K562 (cell line): ENCODE measurements around the gene AMOTL1. TPM values are rescaled to one million over a fixed set of nuclear protein-coding genes. Genes with fewer than 3 reads are reported as not detected.

ENCODE experiments used
- BACH1 ChIP-seq: fragments of 200-800 bp; sonication (Bioruptor generic); IDR thresholded peaks from 2 replicates; pipeline ENCODE4 v1.6.1; 2016; ENCODE audit warnings: missing genetic modification characterization, missing compliant biosample characterization
- BRF1 ChIP-seq: IDR thresholded peaks from 3 replicates; pipeline ENCODE4 v1.6.1; 2011; ENCODE audit warnings: borderline replicate concordance, mild to moderate bottlenecking; ENCODE audit not compliant: insufficient read length; ENCODE audit errors: extremely low read depth
- C11orf30 ChIP-seq: fragments of 450-650 bp; IDR thresholded peaks from 2 replicates; pipeline ENCODE4 v1.6.1; 2016; ENCODE audit warnings: low read depth, mild to moderate bottlenecking
- CREB1 ChIP-seq, 2 experiments: sonication (generic) in 1 of 2; formaldehyde crosslinking in 1 of 2; IDR thresholded peaks; 2 replicates each; pipeline versions ENCODE4 v1.6.1 to v1.8.0; 2012 to 2022; ENCODE audit warnings: inconsistent platforms in 1 of 2, mild to moderate bottlenecking in 1 of 2, missing genetic modification reagents in 1 of 2, moderate library complexity in 1 of 2
- EP300 ChIP-seq: IDR thresholded peaks from 2 replicates; pipeline ENCODE4 v1.6.1; 2012; ENCODE audit warnings: low read length, improper control_type of control experiment
- ETV1 ChIP-seq: fragments of 450-650 bp; conservative IDR thresholded peaks from 2 replicates; pipeline ENCODE4 v1.6.1; 2016; ENCODE audit warnings: missing genetic modification characterization, control low read depth, low read depth, missing compliant biosample characterization
- FIP1L1 ChIP-seq: fragments of 200-400 bp; formaldehyde crosslinking; IDR thresholded peaks from 2 replicates; pipeline ENCODE4 v1.6.1; 2018; ENCODE audit warnings: mild to moderate bottlenecking, low read depth, low read length; ENCODE audit not compliant: poor library complexity, severe bottlenecking
- GTF2E2 ChIP-seq: fragments of 200-800 bp; sonication (Bioruptor generic); IDR thresholded peaks from 2 replicates; pipeline ENCODE4 v1.6.1; 2016; ENCODE audit warnings: missing genetic modification characterization, missing compliant biosample characterization
- HINFP ChIP-seq: fragments of 450-650 bp; conservative IDR thresholded peaks from 2 replicates; pipeline ENCODE4 v1.6.1; 2016; ENCODE audit warnings: missing genetic modification characterization, low read depth, mild to moderate bottlenecking, control low read depth, missing compliant biosample characterization
- HIVEP1 ChIP-seq: fragments of 250-450 bp; sonication (Bioruptor Pico); IDR thresholded peaks from 2 replicates; pipeline ENCODE4 v1.4.0; 2020; ENCODE audit warnings: mild to moderate bottlenecking
- HMG20B ChIP-seq: fragments of 250-450 bp; sonication (Bioruptor Pico); IDR thresholded peaks from 2 replicates; pipeline ENCODE4 v1.5.0; 2021; ENCODE audit warnings: mild to moderate bottlenecking
- KDM1A ChIP-seq, 2 experiments: fragments of 450-650 bp; IDR thresholded peaks; 2 replicates each; pipeline ENCODE4 v1.6.1; 2016; ENCODE audit warnings: mild to moderate bottlenecking in 2 of 2
- NR2C2 ChIP-seq, 2 experiments: fragments of 200-800 bp in 1 of 2; sonication (Bioruptor generic) in 1 of 2; sonication (generic) in 1 of 2; formaldehyde crosslinking in 1 of 2; IDR thresholded peaks; 2 replicates each; pipeline versions ENCODE4 v1.6.1 to v1.8.0; 2016 to 2022; ENCODE audit warnings: mild to moderate bottlenecking in 1 of 2, missing compliant biosample characterization in 1 of 2, missing genetic modification characterization in 1 of 2, missing genetic modification reagents in 1 of 2
- PATZ1 ChIP-seq: fragments of 250-450 bp; sonication (Bioruptor Pico); IDR thresholded peaks from 2 replicates; pipeline ENCODE4 v1.5.0; 2020; ENCODE audit warnings: mild to moderate bottlenecking, borderline replicate concordance
- POLR2A ChIP-seq: fragments of 450-650 bp; conservative IDR thresholded peaks from 2 replicates; pipeline ENCODE4 v1.6.1; 2016
- POLR2H ChIP-seq: IDR thresholded peaks from 2 replicates; pipeline ENCODE4 v1.6.1; 2016; ENCODE audit warnings: missing genetic modification characterization, low read depth, mild to moderate bottlenecking, control low read depth, missing compliant biosample characterization, moderate library complexity
- POLR3G ChIP-seq: IDR thresholded peaks from 2 replicates; pipeline ENCODE4 v1.6.1; 2011; ENCODE audit not compliant: insufficient read length, insufficient replicate concordance; ENCODE audit errors: extremely low read depth
- PPARD ChIP-seq: fragments of 250-450 bp; sonication (Bioruptor Pico); IDR thresholded peaks from 2 replicates; pipeline ENCODE4 v1.8.0; 2022; ENCODE audit warnings: inconsistent platforms, mild to moderate bottlenecking, moderate library complexity
- RBM17 ChIP-seq: fragments of 200-400 bp; formaldehyde crosslinking; IDR thresholded peaks from 2 replicates; pipeline ENCODE4 v1.6.1; 2017; ENCODE audit warnings: low read depth, mild to moderate bottlenecking, low read length, borderline replicate concordance
- RBM25 ChIP-seq: fragments of 200-400 bp; formaldehyde crosslinking; IDR thresholded peaks from 2 replicates; pipeline ENCODE4 v1.6.1; 2018; ENCODE audit warnings: low read length, low read depth, moderate library complexity; ENCODE audit not compliant: severe bottlenecking
- XRCC3 ChIP-seq: fragments of 450-650 bp; IDR thresholded peaks from 2 replicates; pipeline ENCODE4 v1.6.1; 2017; ENCODE audit warnings: mild to moderate bottlenecking, moderate library complexity
- ZNF133 ChIP-seq: fragments of 250-450 bp; sonication (Bioruptor Pico); IDR thresholded peaks from 2 replicates; pipeline ENCODE4 v1.4.0; 2020; ENCODE audit warnings: mild to moderate bottlenecking
- ZNF232 ChIP-seq: sonication (generic); formaldehyde crosslinking; IDR thresholded peaks from 2 replicates; pipeline ENCODE4 v1.8.0; 2022; ENCODE audit warnings: mild to moderate bottlenecking, missing genetic modification reagents
- ZNF347 ChIP-seq: fragments of 450-650 bp; formaldehyde crosslinking; IDR thresholded peaks from 2 replicates; pipeline ENCODE4 v1.4.0; 2020; ENCODE audit warnings: low read depth, mild to moderate bottlenecking, moderate library complexity
- ZNF444 ChIP-seq: fragments of 250-450 bp; sonication (Bioruptor Pico); IDR thresholded peaks from 2 replicates; pipeline ENCODE4 v1.4.0; 2020; ENCODE audit warnings: mild to moderate bottlenecking, moderate library complexity
- polyA plus RNA-seq, 8 experiments: library from polyadenylated mRNA; depleted of rRNA in 4 of 8; stranded (reverse) in 5 of 8; unstranded in 3 of 8; fragments of >200 nt; fragmentation: Nextera tagmentation in 2 of 8; fragmentation: Illumina TruSeq in 1 of 8; extraction: Ambion mirVana in 2 of 8; extraction: Trizol in 1 of 8; gene quantifications; 2 replicates each; pipeline versions ENCODE4 v1.2.1 to v1.2.3, GENCODE V29; 2011 to 2014; ENCODE audit warnings: inconsistent platforms in 1 of 8, missing spikeins in 1 of 8
- total RNA-seq, 7 experiments: library from RNA; depleted of rRNA in 6 of 7; stranded (reverse); fragments of >200 nt in 6 of 7; fragmentation: Illumina TruSeq in 2 of 7; extraction: Trizol in 2 of 7; gene quantifications; 2 replicates each; pipeline versions ENCODE4 v1.2.1 to v1.2.3, GENCODE V29; 2011 to 2021; ENCODE audit warnings: low replicate concordance in 1 of 7

The AMOTL1 gene
- total and polyA plus RNA-seq, 9 of the 15 experiments (the other 6 are each of a cell fraction or from before 2014, with no cell fraction given): 4.0 to 35.4 (median 14.0) TPM

- TF ChIP-seq CREB1 (IDR thresholded peaks at IDR 0.05): no peak
- TF ChIP-seq CREB1 (CRISPR knock-in tag; IDR thresholded peaks at IDR 0.05): no peak
- TF ChIP-seq KDM1A (IDR thresholded peaks at IDR 0.05): peak; percentile 58 to 85
- TF ChIP-seq RBM17: no peak
- no peak for TF ChIP-seq PPARD (CRISPR knock-in tag)
- no peak for TF ChIP-seq HMG20B (CRISPR knock-in tag)
- no peak for TF ChIP-seq ZNF133 (CRISPR knock-in tag)
- TF ChIP-seq RBM25: peak; percentile 96
- TF ChIP-seq POLR2A: no peak
- TF ChIP-seq HIVEP1 (CRISPR knock-in tag): no peak
- no peak for TF ChIP-seq ZNF444 (CRISPR knock-in tag)
- peak; percentile 59 for TF ChIP-seq C11orf30
- no peak for TF ChIP-seq ZNF232 (CRISPR knock-in tag)
- no peak for TF ChIP-seq BRF1
- TF ChIP-seq POLR3G: no peak
- no peak for TF ChIP-seq XRCC3
- TF ChIP-seq ZNF347 (CRISPR knock-in tag): no peak
- 0 out of 2 replicates have a peak, but pooled peaks have one; percentile 14 for TF ChIP-seq HINFP
- 0 out of 2 replicates have a peak, but pooled peaks have one; percentile 9 for TF ChIP-seq POLR2H (tag)
- peak; percentile 48 for TF ChIP-seq ETV1 (tag)
- TF ChIP-seq GTF2E2 (tag): peak; percentile 61; the same call in 1 of the 2 replicates
- no peak for TF ChIP-seq NR2C2 (CRISPR knock-in tag; IDR thresholded peaks at IDR 0.05)
- peak; percentile 28; the same call in 1 of the 2 replicates for TF ChIP-seq NR2C2 (tag; IDR thresholded peaks at IDR 0.05)
- no peak for TF ChIP-seq FIP1L1
- peak; percentile 70 for TF ChIP-seq BACH1
- no peak for TF ChIP-seq PATZ1 (CRISPR knock-in tag)
- TF ChIP-seq EP300: no peak
These were observed 35.4 kb upstream of the AMOTL1 start (continued) for GRCh38 chr11:94732617-94733281.
